Lower leg skin (tissue), 3 donors: ENCODE results near the gene POLA1.

Experiments used
- POLR2A ChIP-seq, 2 donors: fragments of 450-650 bp; IDR thresholded peaks; one replicate each; pipeline ENCODE4 v1.6.1; 2016 to 2017; ENCODE audit warnings: antibody characterized with exemption in 2 of 2, mild to moderate bottlenecking in 1 of 2, moderate library complexity in 1 of 2
- TF ChIP-seq, protein P1 (sequence below), 3 donors: fragments of 450-650 bp; IDR thresholded peaks; one replicate each; pipeline ENCODE4 v1.5.1; 2016; ENCODE audit warnings: antibody characterized with exemption in 3 of 3, mild to moderate bottlenecking in 3 of 3, moderate library complexity in 2 of 3

DNA sequence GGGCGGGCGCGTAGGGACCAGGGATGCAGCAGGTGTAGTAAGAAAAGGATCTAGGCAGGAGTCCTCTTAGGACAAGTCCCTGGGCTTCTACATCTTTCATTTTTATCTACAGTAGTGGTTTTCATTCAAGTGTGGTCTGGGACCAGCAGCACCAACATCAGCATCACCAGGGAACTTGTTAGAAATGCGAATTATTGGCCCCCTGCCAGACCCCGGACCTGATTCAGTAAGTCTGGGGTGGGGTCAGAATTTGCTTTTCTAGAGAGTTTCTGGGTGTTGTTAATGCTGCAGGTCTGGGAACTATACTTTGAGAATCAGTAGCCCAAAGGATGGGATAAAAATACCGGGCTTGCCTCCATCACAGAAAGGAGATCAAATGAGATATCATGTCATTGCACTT lies 45.2 kb upstream of the POLA1 start:
- TF ChIP-seq POLR2A (IDR thresholded peaks at IDR 0.05), result no peak
- TF ChIP-seq, protein P1, sequence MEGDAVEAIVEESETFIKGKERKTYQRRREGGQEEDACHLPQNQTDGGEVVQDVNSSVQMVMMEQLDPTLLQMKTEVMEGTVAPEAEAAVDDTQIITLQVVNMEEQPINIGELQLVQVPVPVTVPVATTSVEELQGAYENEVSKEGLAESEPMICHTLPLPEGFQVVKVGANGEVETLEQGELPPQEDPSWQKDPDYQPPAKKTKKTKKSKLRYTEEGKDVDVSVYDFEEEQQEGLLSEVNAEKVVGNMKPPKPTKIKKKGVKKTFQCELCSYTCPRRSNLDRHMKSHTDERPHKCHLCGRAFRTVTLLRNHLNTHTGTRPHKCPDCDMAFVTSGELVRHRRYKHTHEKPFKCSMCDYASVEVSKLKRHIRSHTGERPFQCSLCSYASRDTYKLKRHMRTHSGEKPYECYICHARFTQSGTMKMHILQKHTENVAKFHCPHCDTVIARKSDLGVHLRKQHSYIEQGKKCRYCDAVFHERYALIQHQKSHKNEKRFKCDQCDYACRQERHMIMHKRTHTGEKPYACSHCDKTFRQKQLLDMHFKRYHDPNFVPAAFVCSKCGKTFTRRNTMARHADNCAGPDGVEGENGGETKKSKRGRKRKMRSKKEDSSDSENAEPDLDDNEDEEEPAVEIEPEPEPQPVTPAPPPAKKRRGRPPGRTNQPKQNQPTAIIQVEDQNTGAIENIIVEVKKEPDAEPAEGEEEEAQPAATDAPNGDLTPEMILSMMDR (IDR thresholded peaks at IDR 0.05), result no peak
